HG03159 (cell line): Measurements from ENCODE around the gene ELAVL1.

ENCODE experiments used
- ATAC-seq: cut with Tn5 transposase; IDR thresholded peaks from one replicate; pipeline ENCODE4 v1.9.1; 2021; ENCODE audit warnings: mild to moderate bottlenecking, moderate library complexity; ENCODE audit not compliant: unreplicated experiment

ELAVL1 gene

GRCh38 chr19:7987114-7987768, 18.2 kb downstream of the ELAVL1 start:
- no peak for ATAC-seq

- ATAC-seq: no peak
Measured at GRCh38 chr19:7986321-7987113, 18.9 kb downstream of the ELAVL1 start.

GRCh38 chr19:7985481-7985911, 19.9 kb downstream of the ELAVL1 start:
- ATAC-seq: no peak

DNA sequence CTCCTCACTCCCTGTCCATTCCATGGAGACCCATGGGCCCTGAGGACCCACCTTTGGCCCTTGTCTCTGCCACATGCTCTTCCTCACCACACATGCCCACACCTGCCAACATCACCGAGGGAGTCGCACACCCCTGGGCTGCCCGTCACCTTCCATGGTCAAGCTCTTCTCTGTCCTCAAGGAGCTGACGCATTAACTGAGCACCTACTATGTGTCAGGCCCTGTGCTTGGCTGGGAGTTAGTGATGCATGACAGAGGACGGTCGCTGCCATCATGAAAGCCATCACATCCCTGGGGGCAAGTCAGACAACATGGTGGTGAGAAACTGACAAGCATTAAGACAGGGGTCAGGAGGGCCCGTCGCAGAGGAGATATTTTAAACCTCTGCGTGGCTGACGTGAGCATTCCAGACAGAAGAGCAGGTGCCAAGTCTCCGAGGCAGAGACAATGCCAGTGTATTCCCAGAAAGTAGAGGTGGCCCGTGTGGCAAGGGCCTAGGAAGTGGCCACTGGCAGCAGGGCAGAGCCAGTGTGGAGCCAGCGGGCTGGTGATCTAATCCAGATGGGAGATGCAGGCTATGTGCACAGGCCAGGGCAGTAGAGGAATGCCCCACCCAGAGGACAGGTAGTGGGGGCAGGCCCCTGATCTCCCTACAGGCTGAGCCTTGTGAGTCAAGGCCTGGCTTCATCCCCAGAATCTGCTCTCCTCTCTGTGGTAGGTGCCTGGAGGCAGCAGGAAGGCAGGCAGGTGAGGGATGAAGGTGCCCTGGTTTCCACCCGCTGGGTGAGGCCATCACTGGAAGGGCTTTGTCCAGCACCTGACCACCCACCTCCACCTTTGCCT, 21.2 kb downstream of the ELAVL1 start:
- no peak for ATAC-seq

DNA sequence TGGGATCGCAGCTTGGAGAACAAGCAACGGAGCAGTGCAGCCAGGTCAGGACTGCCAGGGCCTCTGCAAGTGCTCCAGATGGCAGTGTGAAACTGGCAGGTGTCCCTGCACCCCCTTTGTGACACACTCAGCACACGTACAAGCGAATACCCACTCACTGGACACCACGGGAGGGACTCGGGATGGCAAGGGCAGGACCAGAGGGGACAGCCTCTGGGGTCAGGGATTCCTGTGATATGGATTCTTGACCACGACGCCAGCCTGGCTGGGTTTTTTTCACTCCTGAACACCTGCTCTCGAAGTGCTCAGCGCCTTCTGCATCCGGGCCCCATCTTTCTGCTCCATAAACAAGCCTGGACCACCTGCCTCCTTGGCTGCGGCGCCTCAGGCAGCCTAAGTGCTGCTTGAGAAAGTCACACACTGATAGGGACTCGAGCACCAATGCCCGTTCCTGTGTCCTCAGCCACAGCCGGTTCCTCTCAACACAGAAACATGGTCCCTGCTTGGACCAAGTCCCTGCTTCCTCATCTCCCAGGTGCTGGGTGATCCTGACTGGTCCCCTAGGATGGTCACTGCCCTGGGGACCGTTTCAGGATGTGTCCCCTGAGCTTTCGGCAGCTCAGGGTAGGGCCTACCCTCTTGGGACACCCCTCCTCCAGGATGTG, 22.0 kb downstream of the ELAVL1 start:
- no peak for ATAC-seq

DNA sequence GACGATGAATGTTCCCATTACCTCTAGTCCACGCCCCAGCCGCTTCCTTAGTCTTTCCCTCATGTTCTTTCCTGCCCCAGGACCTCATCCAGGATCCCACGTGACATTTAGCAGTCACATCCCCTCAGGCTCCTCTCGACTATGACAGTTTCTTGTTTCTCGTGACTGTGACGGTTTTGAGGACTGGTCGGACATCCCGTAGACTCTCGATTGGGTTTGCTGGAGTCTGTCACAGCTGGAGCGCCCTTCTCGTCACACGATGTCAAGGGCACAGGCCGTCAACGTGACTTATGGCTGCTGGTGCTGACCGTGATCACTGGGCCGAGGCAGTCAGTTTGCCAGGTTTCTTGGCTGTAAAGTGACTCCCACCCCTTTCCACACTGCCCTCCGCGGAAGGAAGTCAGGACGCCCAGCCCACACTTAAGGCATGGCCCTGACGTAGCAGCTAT, 22.8 kb downstream of the ELAVL1 start:
- no peak for ATAC-seq

DNA sequence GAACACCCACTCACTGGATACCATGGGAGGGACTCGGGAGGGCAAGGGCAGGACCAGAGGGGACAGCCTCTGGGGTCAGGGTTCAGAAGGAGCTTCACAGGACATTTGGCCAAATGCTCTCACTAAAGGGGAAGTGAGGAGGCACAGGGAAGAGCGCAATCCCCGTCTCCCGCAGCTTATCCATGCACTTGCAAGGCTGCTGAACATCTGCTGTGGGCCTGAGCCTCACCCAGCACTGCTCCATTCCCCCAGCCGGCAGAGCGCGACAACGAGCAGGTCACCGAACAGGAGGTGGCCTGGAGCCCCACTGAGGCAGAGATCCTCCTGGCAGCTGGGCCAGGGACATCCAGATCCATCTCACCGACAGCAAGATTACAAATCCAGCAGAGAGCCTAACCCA, 23.3 kb downstream of the ELAVL1 start:
- no peak for ATAC-seq

DNA sequence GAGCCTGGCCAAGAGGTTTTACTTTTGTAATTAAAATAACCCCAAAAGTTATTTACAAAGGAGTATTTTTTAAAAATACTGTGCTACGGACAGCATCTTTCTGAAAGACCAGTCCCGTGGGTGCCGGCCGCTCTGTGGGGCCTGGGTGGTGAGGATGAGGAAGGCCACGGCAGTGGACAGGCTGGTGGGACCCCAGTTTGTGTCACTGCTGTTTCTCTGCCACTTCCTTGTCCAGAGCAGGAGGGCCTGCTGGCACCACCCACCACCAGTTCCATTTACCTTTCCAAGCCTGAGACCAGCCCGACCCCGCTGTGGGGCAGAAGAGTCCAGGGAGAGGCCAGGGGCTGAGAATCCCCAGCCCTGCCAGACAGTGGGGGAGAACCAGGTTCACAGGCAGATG, 23.8 kb downstream of the ELAVL1 start:
- no peak for ATAC-seq

GRCh38 chr19:7981199-7981598, 24.2 kb downstream of the ELAVL1 start:
- ATAC-seq: no peak

DNA sequence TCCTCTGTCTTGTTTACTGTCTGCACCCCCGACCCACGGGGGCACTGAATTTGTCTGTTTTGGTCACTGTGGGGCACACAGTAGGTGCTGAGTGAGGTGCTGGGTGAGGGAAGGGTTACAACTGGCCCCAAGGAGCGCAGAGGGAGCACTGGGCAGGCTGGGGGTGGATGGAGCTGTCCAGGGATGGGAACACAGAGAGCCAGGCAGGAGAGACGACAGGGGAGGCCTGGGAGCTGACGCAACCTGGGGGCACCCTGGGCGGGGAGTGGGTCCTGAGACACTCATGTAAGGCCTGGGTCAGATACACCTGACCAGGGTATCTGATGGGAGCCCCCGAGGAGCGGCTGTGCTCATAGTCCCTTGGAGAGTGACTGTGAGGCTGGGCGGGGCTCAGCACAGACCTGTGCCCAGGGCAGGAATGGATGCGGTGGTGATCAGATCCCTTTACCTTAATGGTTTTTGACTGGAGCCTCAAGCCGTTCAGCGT, 24.8 kb downstream of the ELAVL1 start:
- no peak for ATAC-seq

DNA sequence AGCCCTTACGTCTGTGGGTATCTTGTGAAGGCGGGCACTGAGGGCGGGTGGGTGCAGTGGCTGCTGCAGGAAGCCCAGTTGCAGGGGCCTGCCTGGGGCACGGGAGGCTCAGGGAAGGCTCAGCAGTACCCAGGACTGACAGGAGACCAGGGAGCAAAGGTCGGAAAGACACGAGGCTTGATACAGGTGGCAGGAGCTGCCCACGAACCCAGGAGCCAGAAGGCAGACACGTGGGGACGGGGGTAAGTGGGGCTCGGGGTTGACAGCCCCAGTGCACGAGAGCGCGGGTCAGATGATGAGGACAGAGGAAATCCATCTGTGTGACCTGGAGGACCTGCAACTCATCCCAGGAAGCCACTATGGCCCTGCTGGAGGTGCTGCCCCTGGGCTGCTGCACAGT, 25.3 kb downstream of the ELAVL1 start:
- ATAC-seq: no peak

DNA sequence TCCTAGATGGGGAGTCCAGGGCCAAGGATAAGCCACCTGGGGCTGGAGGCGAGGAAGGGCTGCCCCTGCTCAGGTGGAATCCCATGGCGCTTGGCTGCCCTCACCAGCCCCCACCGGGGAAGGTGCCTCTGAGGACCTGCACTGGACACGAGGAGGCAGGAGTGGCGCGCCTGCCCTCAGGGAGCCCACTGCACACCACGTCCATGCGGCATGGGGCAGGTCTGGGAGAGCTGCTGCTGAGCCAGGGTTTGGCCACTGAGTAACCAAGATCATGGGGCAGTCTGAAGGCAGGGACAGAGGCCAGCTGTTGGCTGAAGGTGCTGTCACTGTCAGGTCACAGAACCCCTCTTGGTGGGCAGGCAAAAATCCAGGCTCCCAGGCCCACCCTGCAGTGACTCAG, 25.9 kb downstream of the ELAVL1 start:
- no peak for ATAC-seq

DNA sequence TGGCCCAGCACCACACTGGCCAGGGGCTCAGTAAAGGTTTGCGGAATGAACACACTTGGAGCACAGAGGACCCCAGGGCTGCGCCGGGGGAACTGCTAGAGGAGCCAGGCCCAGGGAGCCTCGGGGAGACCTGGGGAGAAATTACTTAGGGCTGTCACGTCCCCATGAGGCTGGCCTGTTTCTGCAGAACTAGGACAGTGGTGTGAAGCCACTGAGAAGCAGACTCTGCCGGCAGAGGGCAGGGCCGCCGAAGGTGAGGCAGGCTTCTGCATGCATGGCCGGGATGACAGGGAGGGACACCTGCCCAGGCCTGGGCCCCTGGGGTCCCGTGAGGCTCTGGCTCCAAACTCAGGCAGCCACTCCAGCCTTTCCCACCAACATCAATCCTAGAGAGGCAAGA, 26.4 kb downstream of the ELAVL1 start:
- no peak for ATAC-seq

DNA sequence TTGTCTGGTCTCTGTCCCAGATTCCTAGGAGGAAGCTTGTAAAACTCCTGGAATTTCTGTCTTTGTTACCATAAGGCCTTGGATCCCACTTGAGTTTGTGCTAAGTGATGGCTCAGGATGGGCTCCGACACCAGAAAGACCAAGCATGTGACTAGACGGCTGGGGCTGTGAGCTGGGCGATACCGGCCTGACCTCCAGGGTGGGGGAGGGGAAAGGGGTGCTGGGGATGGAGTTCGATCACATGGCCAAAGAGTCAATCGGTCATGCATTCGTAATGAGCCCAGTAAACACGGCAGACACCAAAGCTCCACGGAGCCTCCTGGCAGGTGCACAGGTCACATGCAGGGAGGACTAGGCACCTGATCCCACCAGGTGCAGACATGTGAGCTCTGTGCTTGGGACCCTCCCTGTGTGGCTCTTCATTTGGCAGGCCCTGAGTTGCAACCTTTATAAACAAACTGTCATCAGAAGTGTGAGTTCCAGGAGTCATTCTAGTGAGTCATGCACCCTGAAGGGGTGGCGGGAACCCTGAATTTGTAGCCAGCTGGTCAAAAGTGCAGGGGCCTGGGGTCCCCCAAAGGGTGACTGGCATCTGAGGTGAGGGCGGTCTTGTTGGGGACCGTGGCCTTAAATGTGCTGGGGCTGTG, 27.1 kb downstream of the ELAVL1 start:
- no peak for ATAC-seq

DNA sequence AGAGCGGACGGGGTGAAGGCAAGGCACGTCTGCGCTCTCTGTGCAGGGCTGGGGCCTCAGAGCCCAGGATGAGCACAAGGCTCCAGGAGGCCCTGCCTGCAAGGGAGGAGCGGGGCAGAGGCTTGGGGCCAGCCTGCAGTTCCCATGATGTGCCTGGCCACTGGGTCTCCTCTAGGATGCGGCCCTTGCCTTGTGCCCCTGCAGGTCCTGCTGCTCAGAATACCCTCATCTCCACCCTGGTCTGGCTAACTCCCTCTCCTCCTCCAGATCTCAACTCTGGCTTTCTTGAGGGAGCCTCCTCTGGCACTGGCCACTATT, 27.8 kb downstream of the ELAVL1 start:
- ATAC-seq: no peak

GRCh38 chr19:7977021-7977722, 28.3 kb downstream of the ELAVL1 start:
- ATAC-seq: no peak

DNA sequence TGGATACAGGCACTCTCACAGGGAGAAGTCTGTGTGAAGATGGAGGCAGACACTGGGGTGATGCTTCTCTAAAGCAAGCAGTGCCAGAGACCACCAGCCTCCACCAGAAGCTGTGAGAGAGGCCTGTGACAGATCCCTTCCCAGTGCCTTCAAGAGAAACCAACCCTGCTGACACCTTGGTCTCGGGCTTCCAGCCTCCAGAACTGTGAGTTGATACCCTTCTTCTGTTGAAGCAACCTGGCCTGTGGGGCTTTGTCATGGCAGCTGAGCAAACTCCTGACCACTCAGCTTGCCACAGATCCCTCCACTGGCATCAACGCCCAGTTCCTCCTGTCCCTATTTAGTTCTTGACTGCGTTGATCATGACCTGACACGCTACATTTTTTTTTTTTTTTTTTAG, 29.0 kb downstream of the ELAVL1 start:
- ATAC-seq: no peak

DNA sequence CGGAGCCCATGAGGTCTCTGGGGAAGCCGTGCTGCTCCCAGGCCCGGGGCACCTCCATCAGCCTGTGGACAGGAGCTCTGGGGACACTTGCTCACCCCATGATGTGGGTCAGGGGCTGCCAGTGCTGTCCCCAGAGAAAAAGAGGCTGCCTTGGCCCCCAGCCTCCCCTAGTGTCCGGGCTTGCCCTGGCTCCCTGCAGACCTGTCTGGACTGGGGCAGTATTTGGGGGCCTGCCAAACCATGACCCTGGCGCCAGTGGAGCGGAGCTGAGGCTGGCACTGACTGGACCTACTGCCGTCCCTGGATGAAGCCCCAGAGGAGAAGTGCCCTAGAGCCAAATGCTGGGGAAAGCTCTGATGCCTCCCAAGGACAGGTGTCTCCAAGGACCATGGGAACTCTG, 30.4 kb downstream of the ELAVL1 start:
- no peak for ATAC-seq

- no peak for ATAC-seq
Measured at GRCh38 chr19:7973883-7974282, 31.6 kb downstream of the ELAVL1 start.
